HG02642 (cell line): ENCODE measurements around the gene DCN.

ENCODE experiments used
- ATAC-seq: cut with Tn5 transposase; IDR thresholded peaks from one replicate; pipeline ENCODE4 v1.9.1; 2021; ENCODE audit warnings: mild to moderate bottlenecking; ENCODE audit not compliant: unreplicated experiment, poor library complexity

DCN gene

DNA sequence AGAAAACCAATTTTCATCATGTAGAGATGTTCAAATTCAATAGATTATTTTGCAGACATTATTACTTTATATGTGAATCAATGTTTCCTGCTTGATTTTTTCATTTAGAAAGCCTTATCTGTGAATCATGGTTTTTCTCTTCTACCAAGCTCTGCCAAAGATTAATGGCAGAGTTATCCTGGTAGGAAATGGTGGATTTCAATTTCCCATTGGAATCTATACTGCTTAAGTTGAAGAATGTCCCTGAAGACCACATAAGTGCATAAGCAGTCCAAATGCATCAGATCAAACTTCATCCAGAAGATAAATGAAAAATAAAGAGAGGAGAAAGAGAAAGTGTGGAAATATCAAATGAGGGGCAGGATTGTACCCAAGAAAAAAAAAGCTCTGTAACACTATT, 76.3 kb downstream of the DCN start:
- ATAC-seq, result no peak

DNA sequence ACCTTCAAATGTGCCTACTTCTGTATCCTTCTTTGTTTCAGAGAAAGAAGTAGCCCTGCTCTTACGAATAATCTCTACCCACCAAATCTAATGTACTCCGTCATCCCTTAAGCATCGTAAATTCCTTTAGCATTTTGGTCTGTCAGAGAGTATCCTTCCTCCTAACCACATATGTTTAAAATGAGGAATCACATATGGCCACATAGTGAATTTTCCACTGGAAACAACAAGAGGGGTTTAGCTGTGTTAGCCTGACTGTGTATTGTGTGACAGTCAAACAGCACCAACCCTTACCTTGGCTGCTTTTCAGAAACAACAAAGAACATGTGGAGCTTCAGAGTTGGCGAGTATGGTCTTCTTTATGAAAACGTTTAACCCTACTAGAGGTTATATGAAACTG, 76.8 kb downstream of the DCN start:
- ATAC-seq, result no peak

DNA sequence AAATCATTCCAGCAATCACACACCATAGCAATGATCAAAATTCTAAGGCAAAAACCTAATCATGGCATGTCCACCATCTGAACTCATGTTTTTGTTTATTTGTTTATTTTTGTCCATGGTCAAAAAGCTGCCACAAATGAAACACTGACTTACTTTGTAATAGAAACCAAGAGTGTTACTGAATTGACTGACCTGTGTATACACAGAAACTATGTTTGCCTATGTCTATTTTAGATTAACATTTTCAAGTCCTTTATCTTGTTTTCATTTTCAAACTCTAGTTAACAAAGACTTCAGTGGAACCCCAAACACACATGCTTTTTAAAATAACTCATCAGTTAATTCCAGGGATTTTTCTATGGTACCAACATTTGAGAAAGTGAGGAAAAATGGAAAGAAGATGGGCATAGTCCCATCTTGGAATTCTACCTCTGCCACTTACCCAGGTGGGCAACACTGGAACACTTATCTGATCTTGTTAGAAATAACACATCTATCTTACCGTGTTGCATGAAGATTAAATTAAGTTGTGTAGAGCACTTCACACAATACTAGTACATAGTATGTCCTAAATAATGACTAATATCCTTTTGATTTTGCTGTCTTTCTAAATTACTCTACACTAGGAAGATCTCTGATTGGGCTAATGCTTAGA, 77.7 kb downstream of the DCN start:
- peak; percentile 57 for ATAC-seq

- ATAC-seq, result no peak
These were observed 79.0 kb downstream of the DCN start for GRCh38 chr12:91103624-91104023.

- ATAC-seq, result no peak
These were observed 79.5 kb downstream of the DCN start for GRCh38 chr12:91103101-91103500.

DNA sequence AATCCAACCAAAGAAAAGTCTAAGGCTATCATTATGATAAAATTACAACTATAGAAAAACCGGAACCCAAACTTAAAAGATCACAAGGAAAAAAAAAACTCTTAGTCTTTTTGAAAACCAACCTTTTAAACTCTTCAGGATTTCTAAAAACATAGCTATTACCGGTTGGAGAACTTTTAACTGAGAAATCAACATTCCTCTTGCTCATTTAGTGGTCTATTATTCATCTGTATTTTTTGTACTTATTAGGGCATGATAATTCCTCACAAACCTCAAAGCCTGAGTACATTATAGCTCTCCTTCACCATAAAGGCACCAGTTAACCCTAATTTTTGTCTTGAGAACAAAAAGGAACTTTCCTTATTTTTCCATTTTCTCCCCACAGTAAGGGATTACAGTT, 81.7 kb downstream of the DCN start:
- ATAC-seq, result no peak

DNA sequence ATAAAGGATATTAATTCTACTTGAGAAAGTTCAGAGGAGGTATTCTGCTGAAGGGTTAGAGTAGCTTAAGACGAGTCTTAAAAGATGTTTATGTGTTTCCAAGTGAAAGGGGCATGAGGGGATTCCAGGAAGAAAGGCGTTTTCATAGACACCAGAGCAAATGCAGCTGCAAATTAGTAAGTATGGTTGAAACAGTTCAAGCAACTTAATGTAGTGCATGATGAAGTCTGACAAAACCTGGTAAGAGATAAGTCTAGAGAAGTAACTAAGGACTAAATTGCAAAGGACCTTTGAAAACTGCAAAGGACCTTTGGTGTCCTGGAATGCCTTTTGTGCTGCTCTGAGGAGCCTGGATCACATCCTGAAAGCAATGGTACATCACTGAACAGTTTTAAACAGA, 82.8 kb downstream of the DCN start:
- ATAC-seq, result no peak

DNA sequence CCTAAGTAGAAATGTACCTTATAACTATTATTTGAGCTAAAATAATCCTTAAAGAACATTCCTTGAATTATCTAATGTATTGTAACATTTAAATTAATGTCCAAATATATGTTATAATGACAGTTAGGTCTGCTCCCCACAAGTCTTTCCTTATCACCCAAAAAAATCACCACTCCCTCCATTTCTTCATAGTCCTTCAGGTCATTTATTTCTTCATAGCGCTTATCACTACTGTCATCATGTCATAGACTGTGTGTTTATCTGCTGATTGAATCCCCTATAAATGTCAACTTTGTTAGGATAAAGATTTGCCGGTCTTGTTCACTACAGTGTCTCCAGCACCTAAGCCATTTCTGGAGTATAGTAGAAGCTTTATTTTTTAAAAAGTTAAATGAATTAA, 83.3 kb downstream of the DCN start:
- no peak for ATAC-seq

GRCh38 chr12:91098941-91099340, 83.7 kb downstream of the DCN start:
- no peak for ATAC-seq

DNA sequence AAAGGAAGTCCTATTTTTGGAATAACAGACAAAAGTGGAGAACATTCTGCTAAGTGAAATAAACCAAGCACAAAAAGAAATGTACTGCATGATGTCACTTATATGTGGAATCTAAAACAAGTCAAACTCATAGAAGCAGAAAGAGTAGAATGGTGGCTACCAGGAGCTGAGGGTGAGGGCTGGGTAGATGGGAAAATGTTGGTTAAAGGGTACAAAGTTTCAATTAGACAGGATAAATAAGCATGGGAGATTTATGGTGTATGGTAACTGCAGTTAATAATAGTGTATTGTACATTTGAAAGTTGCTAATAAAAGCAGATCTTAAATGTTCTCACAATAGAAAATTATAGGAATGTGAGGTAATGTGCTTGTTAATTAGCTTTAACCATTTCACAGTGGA, 84.2 kb downstream of the DCN start:
- no peak for ATAC-seq

DNA sequence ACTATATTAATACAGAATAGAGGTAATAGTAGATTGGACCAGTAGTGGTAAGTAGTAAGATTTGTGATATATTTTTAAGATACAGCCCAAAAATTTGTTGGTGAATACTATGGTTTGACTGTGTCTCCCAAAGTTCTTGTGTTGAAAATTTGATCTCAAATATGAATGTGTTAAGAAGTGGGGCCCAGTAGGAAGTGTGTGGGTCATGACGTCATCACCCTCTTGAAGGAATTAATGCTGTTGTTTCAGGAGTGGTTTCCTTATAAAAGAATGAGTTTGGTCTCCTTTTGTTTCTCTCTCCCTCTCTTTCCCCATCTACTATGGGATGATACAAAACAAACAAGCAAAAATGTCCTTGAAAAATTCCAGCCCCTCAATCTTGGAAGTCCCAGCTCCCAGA, 87.7 kb downstream of the DCN start:
- ATAC-seq, result no peak

- ATAC-seq, result no peak
These were observed 88.5 kb downstream of the DCN start for GRCh38 chr12:91094032-91094662.

- no peak for ATAC-seq
These were observed 89.3 kb downstream of the DCN start for GRCh38 chr12:91093341-91093740.

GRCh38 chr12:91091916-91092715, 90.5 kb downstream of the DCN start:
- no peak for ATAC-seq
